Gastrocnemius medialis (tissue), 4 donors: ENCODE measurements around the gene SUGCT. TPM values are rescaled to one million over a fixed set of nuclear protein-coding genes. Genes with fewer than 3 reads are reported as not detected.

ENCODE experiments used
- ATAC-seq, 2 donors: fragments of 150-250 bp; one replicate each; pipeline ENCODE4 v1.9.1; 2016
- DNase-seq, 2 donors: peaks; one replicate each; pipeline ENCODE4 v3.0.0-alpha.2; 2019
- H3K27ac ChIP-seq, 4 donors: fragments of 200-600 bp; sonication (generic); 1 replicate in 1 of 4; 2 replicates in 3 of 4; pipeline ENCODE4 v1.5.1; 2016 to 2018; ENCODE audit warnings: mild to moderate bottlenecking in 2 of 4, moderate library complexity in 1 of 4
- H3K27me3 ChIP-seq, 3 donors: fragments of 200-600 bp; sonication (generic) in 2 of 3; 1 replicate in 1 of 3; 2 replicates in 2 of 3; pipeline versions ENCODE4 v1.5.1 to v1.6.0; 2016 to 2019; ENCODE audit warnings: mild to moderate bottlenecking in 1 of 3, moderate library complexity in 1 of 3
- H3K36me3 ChIP-seq, 2 donors: fragments of 200-600 bp; sonication (generic) in 1 of 2; one replicate each; pipeline ENCODE4 v1.5.1; 2017 to 2018
- H3K4me1 ChIP-seq, 2 donors: fragments of 200-600 bp; sonication (generic) in 1 of 2; one replicate each; pipeline ENCODE4 v1.5.1; 2016 to 2017; ENCODE audit warnings: mild to moderate bottlenecking in 2 of 2
- H3K4me3 ChIP-seq, 4 donors: fragments of 200-600 bp; sonication (generic) in 3 of 4; 1 replicate in 1 of 4; 2 replicates in 3 of 4; pipeline ENCODE4 v1.5.1; 2016 to 2019; ENCODE audit warnings: mild to moderate bottlenecking in 2 of 4
- H3K9me3 ChIP-seq, 3 donors: fragments of 200-600 bp; sonication (generic) in 2 of 3; 1 replicate in 1 of 3; 2 replicates in 2 of 3; pipeline ENCODE4 v1.5.1; 2016 to 2019
- POLR2A ChIP-seq, 2 donors: fragments of 450-650 bp; IDR thresholded peaks; one replicate each; pipeline ENCODE4 v1.6.1; 2017; ENCODE audit warnings: antibody characterized with exemption in 2 of 2, mild to moderate bottlenecking in 2 of 2, moderate library complexity in 2 of 2
- in situ Hi-C, 4 donors: fragments of 200-750 bp; cut with MboI; loops; one replicate each; pipeline versions ENCODE4 v1.15.0 to v1.8.0; 2017; ENCODE audit warnings: low sequenced_read_pairs in 4 of 4
- intact Hi-C: fragments of 100-400 bp; cut with DNase I; formaldehyde crosslinking; loops from one replicate; pipeline ENCODE4 v1.15.1; 2023; ENCODE audit warnings: low total_unique reads
- total RNA-seq, 4 donors: library from RNA; depleted of rRNA; stranded (reverse); fragments of >200 nt; gene quantifications; one replicate each; pipeline versions ENCODE4 v1.1.0 to v1.2.3, GENCODE V29; 2016
- TF ChIP-seq, protein P1 (sequence below), 5 experiments: fragments of 450-650 bp in 3 of 5; fragments of 200-600 bp in 2 of 5; sonication (generic) in 2 of 5; IDR thresholded peaks in 4 of 5; conservative IDR thresholded peaks in 1 of 5; 1 replicate in 4 of 5; 2 replicates in 1 of 5; pipeline ENCODE4 v1.5.1; 2016 to 2019; ENCODE audit warnings: antibody characterized with exemption in 5 of 5, mild to moderate bottlenecking in 3 of 5, moderate library complexity in 3 of 5

Gene SUGCT
- total RNA-seq, 4 donors from 2014 or later = 2.3 to 3.5 (median 2.9) TPM

DNA sequence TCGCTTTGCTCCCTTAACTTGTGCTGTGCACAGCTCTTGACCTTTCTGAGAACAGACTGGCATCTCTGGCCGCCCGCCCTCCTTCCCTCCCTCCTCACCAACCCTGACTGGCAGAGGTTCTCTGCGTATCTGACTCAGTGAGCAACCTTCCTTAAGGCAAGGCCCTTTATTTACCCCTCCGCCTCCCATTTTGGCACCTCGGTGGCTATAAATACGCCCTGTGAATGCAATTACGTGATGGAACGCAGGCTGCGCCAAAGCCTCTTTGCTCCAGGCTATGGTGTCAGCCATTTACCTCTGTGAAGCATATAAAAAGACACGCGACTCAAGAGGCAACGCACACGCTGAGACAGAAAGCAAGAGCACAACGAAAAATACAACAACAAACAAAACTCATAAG lies 764.3 kb downstream of the SUGCT start:
- TF ChIP-seq, protein P1, sequence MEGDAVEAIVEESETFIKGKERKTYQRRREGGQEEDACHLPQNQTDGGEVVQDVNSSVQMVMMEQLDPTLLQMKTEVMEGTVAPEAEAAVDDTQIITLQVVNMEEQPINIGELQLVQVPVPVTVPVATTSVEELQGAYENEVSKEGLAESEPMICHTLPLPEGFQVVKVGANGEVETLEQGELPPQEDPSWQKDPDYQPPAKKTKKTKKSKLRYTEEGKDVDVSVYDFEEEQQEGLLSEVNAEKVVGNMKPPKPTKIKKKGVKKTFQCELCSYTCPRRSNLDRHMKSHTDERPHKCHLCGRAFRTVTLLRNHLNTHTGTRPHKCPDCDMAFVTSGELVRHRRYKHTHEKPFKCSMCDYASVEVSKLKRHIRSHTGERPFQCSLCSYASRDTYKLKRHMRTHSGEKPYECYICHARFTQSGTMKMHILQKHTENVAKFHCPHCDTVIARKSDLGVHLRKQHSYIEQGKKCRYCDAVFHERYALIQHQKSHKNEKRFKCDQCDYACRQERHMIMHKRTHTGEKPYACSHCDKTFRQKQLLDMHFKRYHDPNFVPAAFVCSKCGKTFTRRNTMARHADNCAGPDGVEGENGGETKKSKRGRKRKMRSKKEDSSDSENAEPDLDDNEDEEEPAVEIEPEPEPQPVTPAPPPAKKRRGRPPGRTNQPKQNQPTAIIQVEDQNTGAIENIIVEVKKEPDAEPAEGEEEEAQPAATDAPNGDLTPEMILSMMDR (IDR thresholded peaks at IDR 0.05 in 4 of 5, conservative IDR thresholded peaks at IDR 0.05 in 1 of 5) = no peak
- no peak for TF ChIP-seq POLR2A (IDR thresholded peaks at IDR 0.05)
- no peaks in the 10 kb centered on the region for H3K36me3 ChIP-seq
- peak overlapping the region in 1 of 4 donors; percentile 5 for H3K4me3 ChIP-seq
- no peaks in the 10 kb centered on the region for H3K4me1 ChIP-seq
- peak overlapping the region in 1 of 4 donors; percentile 74 for H3K27ac ChIP-seq
- in situ Hi-C loops (no loop called here), intact Hi-C loops (no loop called here)
- ATAC-seq (peak in 1 of 2 donors; percentile 56), DNase-seq (no peak)
- H3K27me3 ChIP-seq = no peaks in the 10 kb centered on the region
- peaks cover 0 to 6% (median 4%) of the 10 kb centered on the region in 3 donors for H3K9me3 ChIP-seq

DNA sequence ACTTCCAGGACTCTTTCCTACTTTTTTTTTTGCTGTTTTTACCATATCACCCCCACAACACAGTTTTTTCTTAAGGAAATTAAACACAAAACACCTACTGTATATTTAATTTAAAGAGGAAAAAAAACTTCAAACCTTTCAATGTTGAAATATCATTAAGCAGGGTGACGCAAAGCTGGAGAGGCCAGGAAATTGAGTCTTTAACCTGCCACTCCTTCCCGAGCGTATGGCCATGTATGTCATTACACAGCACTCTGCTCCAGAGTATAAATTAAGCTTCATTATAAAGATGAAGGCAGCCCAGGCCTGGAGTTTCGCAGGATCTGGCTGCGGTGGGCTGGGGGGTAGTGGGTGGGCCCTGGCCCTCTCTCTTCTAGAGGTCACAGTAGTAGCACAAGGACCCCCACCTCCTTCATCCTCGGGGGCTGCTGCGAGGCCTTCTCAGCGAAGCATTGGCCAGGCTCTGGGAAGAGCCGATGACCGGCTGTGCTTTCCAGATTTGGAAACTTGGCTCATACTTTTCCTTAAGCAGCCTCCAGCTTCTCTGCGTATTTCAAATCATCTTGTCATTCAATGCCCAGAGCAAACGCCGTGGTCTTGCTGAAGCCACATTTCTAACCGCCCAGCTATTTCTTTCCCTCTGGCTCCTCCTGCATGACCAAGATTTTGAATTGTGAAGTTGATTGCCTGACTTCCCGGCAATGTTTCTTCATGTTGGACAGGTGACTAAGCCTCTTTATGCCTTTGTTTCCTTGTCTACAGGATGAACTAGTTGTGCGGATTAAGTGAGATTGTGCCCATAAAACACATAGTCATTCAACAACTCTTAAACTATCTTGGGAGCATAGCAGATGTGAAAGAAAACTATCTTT lies 765.1 kb downstream of the SUGCT start:
- in situ Hi-C loops (no loop called here), intact Hi-C loops (no loop called here)
- DNase-seq (no peak), ATAC-seq (peak in 1 of 2 donors; percentile 52)
- TF ChIP-seq, protein P1 (IDR thresholded peaks at IDR 0.05 in 4 of 5, conservative IDR thresholded peaks at IDR 0.05 in 1 of 5) = no peak
- TF ChIP-seq POLR2A (IDR thresholded peaks at IDR 0.05) = no peak
- Histone ChIP-seq H3K4me3 (peak overlapping the region in 1 of 4 donors; percentile 5), H3K9me3 (peaks cover 0 to 6% (median 4%) of the 10 kb centered on the region in 3 donors), H3K27ac (peak overlapping the region in 2 of 4 donors; percentile 25 to 74), H3K27me3 (no peaks in the 10 kb centered on the region), H3K4me1 (no peaks in the 10 kb centered on the region), H3K36me3 (no peaks in the 10 kb centered on the region)

DNA sequence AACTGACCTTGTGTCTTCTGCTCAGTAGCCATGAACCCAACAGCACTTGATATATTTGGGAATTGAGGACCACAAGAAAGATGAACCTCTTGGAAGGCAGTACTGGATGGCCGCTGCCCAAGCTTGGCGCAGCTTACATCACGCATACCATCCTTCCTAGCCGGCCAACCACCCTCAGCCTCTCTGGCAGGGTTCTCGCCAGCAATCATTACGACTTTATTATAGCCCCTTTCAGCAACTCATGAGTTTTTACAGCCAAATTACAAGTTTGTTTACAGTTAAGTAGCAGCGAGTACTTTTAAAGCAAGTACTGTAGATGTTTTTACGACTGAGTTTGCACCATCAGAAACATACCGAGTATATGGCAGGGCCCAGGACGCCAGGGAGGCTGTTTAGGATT lies 769.1 kb downstream of the SUGCT start:
- H3K27ac ChIP-seq = no peak overlapping the region
- TF ChIP-seq, protein P1 (IDR thresholded peaks at IDR 0.05 in 4 of 5, conservative IDR thresholded peaks at IDR 0.05 in 1 of 5) = no peak
- H3K27me3 ChIP-seq = no peaks in the 10 kb centered on the region
- in situ Hi-C loops = no loop called here
- ATAC-seq (no peak), DNase-seq (no peak)
- no peak overlapping the region for H3K4me3 ChIP-seq
- H3K4me1 ChIP-seq = no peaks in the 10 kb centered on the region
- no peaks in the 10 kb centered on the region for H3K36me3 ChIP-seq
- H3K9me3 ChIP-seq = no peaks in the 10 kb centered on the region
- intact Hi-C loops = no loop called here

DNA sequence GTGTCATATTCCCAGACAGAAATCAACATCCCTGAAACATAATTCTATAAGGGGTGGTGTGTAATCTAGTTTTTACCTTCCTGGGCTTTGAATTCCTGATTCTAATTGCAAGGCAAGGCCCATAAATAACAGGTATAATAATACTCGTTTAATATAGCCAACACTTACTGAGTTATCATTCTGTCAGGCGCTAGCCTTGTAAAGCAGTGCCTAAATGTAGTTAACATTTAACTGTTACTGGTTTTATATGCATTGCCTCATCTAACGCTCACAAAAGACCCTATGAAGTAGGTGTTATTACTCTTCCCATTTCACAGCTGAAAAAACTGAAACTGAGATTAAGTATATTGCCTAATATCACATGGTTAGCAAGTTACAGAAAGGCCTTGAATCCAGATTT lies 772.5 kb downstream of the SUGCT start:
- intact Hi-C loops (no loop called here), in situ Hi-C loops (no loop called here)
- ATAC-seq (no peak), DNase-seq (no peak)
- TF ChIP-seq POLR2A (IDR thresholded peaks at IDR 0.05) = no peak
- TF ChIP-seq, protein P1 (IDR thresholded peaks at IDR 0.05 in 4 of 5, conservative IDR thresholded peaks at IDR 0.05 in 1 of 5) = no peak
- no peak overlapping the region for H3K4me3 ChIP-seq
- no peaks in the 10 kb centered on the region for H3K9me3 ChIP-seq
- no peaks in the 10 kb centered on the region for H3K36me3 ChIP-seq
- no peaks in the 10 kb centered on the region for H3K4me1 ChIP-seq
- no peak overlapping the region for H3K27ac ChIP-seq
- no peaks in the 10 kb centered on the region for H3K27me3 ChIP-seq
